ENCODE measurements around the gene PDXK.

DNA sequence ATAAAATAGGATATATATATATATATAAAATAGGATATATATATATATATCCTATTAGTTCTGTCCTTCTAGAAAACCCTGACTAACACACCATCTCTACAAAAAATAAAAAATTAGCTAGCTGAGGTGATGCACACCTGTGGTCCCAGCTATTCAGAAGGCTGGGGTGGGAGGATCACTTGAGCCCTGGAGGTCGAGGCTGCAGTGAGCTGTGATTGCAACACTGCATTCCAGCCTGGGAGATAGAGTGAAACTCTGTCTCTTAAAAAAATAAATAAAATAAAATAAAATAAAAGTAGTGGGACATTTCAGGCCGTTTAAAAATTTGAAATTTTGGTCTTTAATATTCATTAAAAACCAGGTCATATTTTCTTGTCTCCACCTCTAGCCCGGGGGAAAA, 66.2 kb downstream of the PDXK start:
- TF ChIP-seq POLR2A (IDR thresholded peaks at IDR 0.05; ENCODE audit: control extremely low read depth in 1 of 2, low read depth in 2 of 2, low read length in 2 of 2) (no peak), SRF (IDR thresholded peaks at IDR 0.05; ENCODE audit: low read depth, low read length) (no peak), RFX5 (IDR thresholded peaks at IDR 0.05; ENCODE audit: borderline replicate concordance, low read depth, low read length) (no peak), YY1 (IDR thresholded peaks at IDR 0.05; ENCODE audit: low read depth, low read length) (no peak), RAD21 (IDR thresholded peaks at IDR 0.05 in 1 of 2, conservative IDR thresholded peaks at IDR 0.05 in 1 of 2; ENCODE audit: low read depth in 2 of 2, low read length in 2 of 2) (no peak), GABPA (IDR thresholded peaks at IDR 0.05; ENCODE audit: borderline replicate concordance, insufficient read depth, low read length) (no peak), SIN3A (conservative IDR thresholded peaks at IDR 0.05 in 1 of 2, IDR thresholded peaks at IDR 0.05 in 1 of 2; ENCODE audit: low read depth in 1 of 2, low read length in 2 of 2) (no peak), CBX5 (IDR thresholded peaks at IDR 0.05; ENCODE audit: low read depth, low read length) (no peak), MAFK (IDR thresholded peaks at IDR 0.05; ENCODE audit: low read depth, low read length) (no peak), EP300 (IDR thresholded peaks at IDR 0.05; ENCODE audit: borderline replicate concordance in 1 of 2, low read depth in 2 of 2, low read length in 2 of 2) (no peak)
- TF ChIP-seq, protein P1, sequence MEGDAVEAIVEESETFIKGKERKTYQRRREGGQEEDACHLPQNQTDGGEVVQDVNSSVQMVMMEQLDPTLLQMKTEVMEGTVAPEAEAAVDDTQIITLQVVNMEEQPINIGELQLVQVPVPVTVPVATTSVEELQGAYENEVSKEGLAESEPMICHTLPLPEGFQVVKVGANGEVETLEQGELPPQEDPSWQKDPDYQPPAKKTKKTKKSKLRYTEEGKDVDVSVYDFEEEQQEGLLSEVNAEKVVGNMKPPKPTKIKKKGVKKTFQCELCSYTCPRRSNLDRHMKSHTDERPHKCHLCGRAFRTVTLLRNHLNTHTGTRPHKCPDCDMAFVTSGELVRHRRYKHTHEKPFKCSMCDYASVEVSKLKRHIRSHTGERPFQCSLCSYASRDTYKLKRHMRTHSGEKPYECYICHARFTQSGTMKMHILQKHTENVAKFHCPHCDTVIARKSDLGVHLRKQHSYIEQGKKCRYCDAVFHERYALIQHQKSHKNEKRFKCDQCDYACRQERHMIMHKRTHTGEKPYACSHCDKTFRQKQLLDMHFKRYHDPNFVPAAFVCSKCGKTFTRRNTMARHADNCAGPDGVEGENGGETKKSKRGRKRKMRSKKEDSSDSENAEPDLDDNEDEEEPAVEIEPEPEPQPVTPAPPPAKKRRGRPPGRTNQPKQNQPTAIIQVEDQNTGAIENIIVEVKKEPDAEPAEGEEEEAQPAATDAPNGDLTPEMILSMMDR (IDR thresholded peaks at IDR 0.05; ENCODE audit: control extremely low read depth in 1 of 3, insufficient read depth in 1 of 3, low read depth in 1 of 3, low read length in 3 of 3), result no peak

Measured in H1 (cell line).